IMR-90 (cell line): Measurements from ENCODE around the gene GOLGA6L24. TPM values are rescaled to one million over a fixed set of nuclear protein-coding genes. Genes with fewer than 3 reads are reported as not detected.
"Not testable (repeated sequence)": the region's sequence is repeated elsewhere in the genome, so short reads cannot be mapped to it uniquely, and the experiment has no call there.

Source experiments
- ATAC-seq: fragments of 200-7000 bp; cut with Tn5 transposase; 2 replicates; pipeline ENCODE4 v1.9.1; 2020; ENCODE audit warnings: low read depth, mild to moderate bottlenecking, moderate library complexity
- BruUV-seq: library from RNA; stranded (reverse); fragments of 400-500 nt; replicated peaks from 2 replicates; lab custom pipeline; 2021; lab: Mats Ljungman, UMichigan
- CTCF ChIA-PET: fragments of 300-600 bp; formaldehyde crosslinking; extraction: SDS; loops from one replicate; lab custom pipeline; 2021; ENCODE audit warnings: antibody characterized with exemption; lab: Yijun Ruan, JAX
- POLR2A ChIA-PET: fragments of 300-600 bp; sonication (Branson Sonifier 250); formaldehyde crosslinking; loops from one replicate; lab custom pipeline; 2022; ENCODE audit warnings: antibody characterized with exemption; ENCODE audit not compliant: unreplicated experiment; lab: Charles Lee
- DNase-seq: peaks from one replicate; pipeline ENCODE4 v3.0.0; 2013
- H2AFZ ChIP-seq: replicated peaks from 2 replicates; pipeline ENCODE3; 2013; ENCODE audit warnings: low read length, mild to moderate bottlenecking; ENCODE audit not compliant: poor library complexity
- H2AK5ac ChIP-seq: 2 replicates; pipeline ENCODE4 v1.6.1; 2013; ENCODE audit warnings: low read depth, low read length, inconsistent platforms
- H2AK9ac ChIP-seq: replicated peaks from 2 replicates; pipeline ENCODE3; 2013; ENCODE audit warnings: mild to moderate bottlenecking, low read depth, low read length, moderate library complexity; ENCODE audit not compliant: poor library complexity
- H2BK120ac ChIP-seq: 2 replicates; pipeline ENCODE4 v1.6.1; 2013; ENCODE audit warnings: low read depth, low read length, inconsistent platforms
- H2BK15ac ChIP-seq: 3 replicates; pipeline ENCODE4 v1.6.1; 2013; ENCODE audit warnings: low read depth, low read length, inconsistent platforms
- H2BK20ac ChIP-seq: 2 replicates; pipeline ENCODE4 v1.6.1; 2013; ENCODE audit warnings: low read depth, mild to moderate bottlenecking, inconsistent platforms, low read length, moderate library complexity
- H2BK5ac ChIP-seq: 2 replicates; pipeline ENCODE4 v1.6.1; 2013; ENCODE audit warnings: mild to moderate bottlenecking, low read depth, low read length, inconsistent platforms; ENCODE audit not compliant: poor library complexity, severe bottlenecking
- H3K14ac ChIP-seq: replicated peaks from 2 replicates; pipeline ENCODE4 v1.6.1; 2013; ENCODE audit warnings: low read depth, low read length, inconsistent platforms
- H3K18ac ChIP-seq: 2 replicates; pipeline ENCODE4 v1.6.1; 2013; ENCODE audit warnings: low read depth, low read length, control low read depth
- H3K23ac ChIP-seq: 2 replicates; pipeline ENCODE4 v1.6.1; 2013; ENCODE audit warnings: low read depth, low read length, inconsistent platforms
- H3K27ac ChIP-seq: 2 replicates; pipeline ENCODE4 v1.5.1; 2013; ENCODE audit warnings: mild to moderate bottlenecking, control low read depth, low read length; ENCODE audit not compliant: insufficient read depth
- H3K27me3 ChIP-seq: 2 replicates; pipeline ENCODE4 v1.6.1; 2013; ENCODE audit warnings: low read length; ENCODE audit not compliant: control insufficient read depth, insufficient read depth
- H3K36me3 ChIP-seq: 2 replicates; pipeline ENCODE4 v1.6.1; 2013; ENCODE audit warnings: low read length, mixed read lengths; ENCODE audit not compliant: control insufficient read depth, insufficient read depth
- H3K4ac ChIP-seq: 2 replicates; pipeline ENCODE4 v1.6.1; 2013; ENCODE audit warnings: low read depth, low read length, inconsistent platforms
- H3K4me1 ChIP-seq: 2 replicates; pipeline ENCODE4 v1.6.1; 2013; ENCODE audit warnings: low read length, mixed read lengths; ENCODE audit not compliant: control insufficient read depth, insufficient read depth
- H3K4me2 ChIP-seq: 2 replicates; pipeline ENCODE4 v1.6.1; 2013; ENCODE audit warnings: low read depth, mild to moderate bottlenecking, control low read depth, low read length, moderate library complexity
- H3K4me3 ChIP-seq: 2 replicates; pipeline ENCODE4 v1.5.1; 2013; ENCODE audit warnings: low read depth, mild to moderate bottlenecking, control low read depth, low read length, moderate library complexity; ENCODE audit not compliant: insufficient read depth
- H3K56ac ChIP-seq: 2 replicates; pipeline ENCODE4 v1.6.1; 2013; ENCODE audit warnings: low read length, inconsistent platforms; ENCODE audit not compliant: insufficient read depth; ENCODE audit errors: extremely low read depth
- H3K79me1 ChIP-seq, 2 experiments: 2 replicates each; pipeline ENCODE4 v1.6.1; 2013; ENCODE audit warnings: low read length in 2 of 2, inconsistent platforms in 1 of 2, low read depth in 1 of 2
- H3K9ac ChIP-seq: 2 replicates; pipeline ENCODE4 v1.6.1; 2013; ENCODE audit warnings: low read depth, low read length, control low read depth
- H3K9me1 ChIP-seq: 2 replicates; pipeline ENCODE4 v1.6.1; 2013; ENCODE audit warnings: low read length, inconsistent platforms; ENCODE audit not compliant: insufficient read depth
- H3K9me3 ChIP-seq: 2 replicates; pipeline ENCODE4 v1.6.1; 2013; ENCODE audit warnings: low read length; ENCODE audit not compliant: control insufficient read depth, insufficient read depth
- H4K20me1 ChIP-seq: 2 replicates; pipeline ENCODE4 v1.6.1; 2013; ENCODE audit warnings: low read length, inconsistent platforms; ENCODE audit not compliant: insufficient read depth
- H4K5ac ChIP-seq: 2 replicates; pipeline ENCODE4 v1.6.1; 2013; ENCODE audit warnings: mild to moderate bottlenecking, low read depth, low read length, control low read depth
- H4K8ac ChIP-seq, 2 experiments: 2 replicates each; pipeline ENCODE4 v1.6.1; 2013; ENCODE audit warnings: low read depth in 2 of 2, low read length in 2 of 2, control low read depth in 1 of 2, inconsistent platforms in 1 of 2
- H4K91ac ChIP-seq: 2 replicates; pipeline ENCODE4 v1.6.1; 2013; ENCODE audit warnings: low read depth, low read length, inconsistent platforms; ENCODE audit not compliant: insufficient read depth
- WGBS, 2 experiments: methylation state at CpG; one replicate each; pipeline versions ENCODE4 v1.1.5 to v1.1.7; 2013; ENCODE audit warnings: missing lambda C conversion rate in 2 of 2; ENCODE audit not compliant: insufficient read length in 1 of 2; ENCODE audit errors: extremely low coverage in 2 of 2; 5-methylcytosine and 5-hydroxymethylcytosine counted together
- dilution Hi-C: fragments of 300-500 bp; cut with HindIII; formaldehyde crosslinking; loops from one replicate; pipeline ENCODE4 v1.14.3; 2018; ENCODE audit warnings: low sequenced_read_pairs; ENCODE audit not compliant: unreplicated experiment
- in situ Hi-C: fragments of 300-500 bp; cut with MboI; formaldehyde crosslinking; loops from 3 replicates; pipeline ENCODE4 v1.14.3; 2019; ENCODE audit warnings: low sequenced_read_pairs, inconsistent platforms, mixed read lengths
- intact Hi-C: fragments of 100-400 bp; cut with micrococcal nuclease; formaldehyde crosslinking; loops from 2 replicates; pipeline ENCODE4 v1.10.0; 2022
- polyA plus RNA-seq, 3 experiments: library from polyadenylated mRNA; depleted of rRNA; stranded (reverse); fragments of >200 nt; gene quantifications; 2 replicates each; pipeline ENCODE4 v1.2.3, GENCODE V29; 2012; ENCODE audit warnings: low replicate concordance in 1 of 3
- total RNA-seq: library from RNA; depleted of rRNA; stranded (reverse); fragments of >200 nt; gene quantifications from 2 replicates; pipeline ENCODE4 v1.2.3, GENCODE V29; 2012

The GOLGA6L24 gene
- total and polyA plus RNA-seq, 2 of the 4 experiments (the other 2 are of a cell fraction), result not detected

DNA sequence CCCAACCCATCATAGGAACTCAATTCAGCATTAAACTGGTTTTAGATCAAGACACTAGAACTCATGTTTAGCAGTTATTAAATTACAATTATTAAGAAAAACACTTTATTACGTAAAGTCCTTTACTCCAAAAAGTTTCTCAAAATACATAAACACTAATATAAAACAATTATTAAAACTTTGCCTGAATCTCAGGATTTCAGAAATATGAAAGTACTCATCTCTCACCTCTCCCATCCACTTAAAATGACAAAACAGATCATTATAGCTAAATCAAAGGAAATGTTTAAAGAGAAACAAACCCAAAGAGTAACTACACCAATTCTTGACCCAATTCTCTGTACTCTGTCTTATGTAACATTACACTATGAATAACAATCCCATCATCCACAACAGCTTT is 38.2 kb downstream of the GOLGA6L24 start:
- H3K4ac ChIP-seq, CTCF ChIA-PET, H2BK15ac ChIP-seq, H3K27ac ChIP-seq, H3K27me3 ChIP-seq, H3K18ac ChIP-seq, H3K23ac ChIP-seq, H2BK20ac ChIP-seq, H3K36me3 ChIP-seq, H4K8ac ChIP-seq, DNase-seq, BruUV-seq, H3K9me1 ChIP-seq, H4K20me1 ChIP-seq, in situ Hi-C loops, H2BK120ac ChIP-seq, H2AFZ ChIP-seq, H2BK5ac ChIP-seq, H3K9ac ChIP-seq, H3K9me3 ChIP-seq, H3K4me2 ChIP-seq, H4K91ac ChIP-seq, H3K14ac ChIP-seq, H4K5ac ChIP-seq, dilution Hi-C loops, H2AK5ac ChIP-seq, H3K56ac ChIP-seq, POLR2A ChIA-PET, H3K4me1 ChIP-seq, H3K4me3 ChIP-seq, H3K79me1 ChIP-seq, ATAC-seq, intact Hi-C loops, H2AK9ac ChIP-seq: not testable (repeated sequence)
- WGBS, 2 experiments, result 100% methylated on average over 1 of the region's 1 CpG; no CpG with 5 or more reads in 1 of the 2 experiments

DNA sequence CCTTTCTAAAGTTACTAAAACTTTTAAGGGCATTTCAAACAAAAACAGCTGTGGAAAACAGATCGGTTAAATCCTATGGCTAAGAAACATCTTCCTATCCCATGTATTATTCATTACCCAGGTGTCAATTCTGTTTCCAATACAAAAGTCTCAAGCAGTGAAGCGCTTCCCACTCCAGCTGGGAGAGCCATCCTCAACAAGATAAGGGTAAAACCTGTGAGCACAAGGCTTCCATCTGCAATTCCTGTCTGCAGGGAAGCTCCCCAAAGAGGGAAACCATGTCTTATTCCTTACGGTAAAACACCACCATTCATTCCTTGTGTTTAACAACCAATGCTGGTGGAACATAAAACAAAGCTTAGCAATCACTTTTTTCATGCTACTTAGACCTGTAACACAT is 39.1 kb downstream of the GOLGA6L24 start:
- H3K4me1 ChIP-seq, H2BK15ac ChIP-seq, ATAC-seq, dilution Hi-C loops, H2BK20ac ChIP-seq, H2AFZ ChIP-seq, H2AK5ac ChIP-seq, DNase-seq, H4K20me1 ChIP-seq, H2AK9ac ChIP-seq, H4K5ac ChIP-seq, H3K56ac ChIP-seq, POLR2A ChIA-PET, H3K9me3 ChIP-seq, H3K23ac ChIP-seq, BruUV-seq, H3K9ac ChIP-seq, H2BK5ac ChIP-seq, H4K91ac ChIP-seq, H3K4me3 ChIP-seq, H3K27me3 ChIP-seq, H3K4ac ChIP-seq, intact Hi-C loops, CTCF ChIA-PET, H3K9me1 ChIP-seq, H2BK120ac ChIP-seq, in situ Hi-C loops, H4K8ac ChIP-seq, H3K4me2 ChIP-seq, H3K18ac ChIP-seq, H3K79me1 ChIP-seq, H3K14ac ChIP-seq, H3K36me3 ChIP-seq, H3K27ac ChIP-seq: not testable (repeated sequence)
- WGBS, 2 experiments, result no CpG with 5 or more reads among the region's 3 CpGs
